K562 (cell line): ENCODE results near the gene E2F1. TPM values are rescaled to one million over a fixed set of nuclear protein-coding genes. Genes with fewer than 3 reads are reported as not detected.

ENCODE experiments used
- ATAC-seq: fragments of 200-7000 bp; cut with Tn5 transposase; 3 replicates; pipeline ENCODE4 v1.9.1; 2020; ENCODE audit warnings: moderate library complexity
- BruUV-seq: library from RNA; stranded (reverse); fragments of 400-500 nt; replicated peaks from 2 replicates; lab custom pipeline; 2021; lab: Mats Ljungman, UMichigan
- CTCF ChIA-PET: fragments of 300-600 bp; formaldehyde crosslinking; extraction: SDS; loops from one replicate; lab custom pipeline; 2021; ENCODE audit warnings: low intra/inter-chr PET ratio; lab: Yijun Ruan, JAX
- POLR2A ChIA-PET: fragments of 300-600, 350-650 bp; sonication (Branson Sonifier 250); formaldehyde crosslinking; extraction: SDS; loops from one replicate; lab custom pipeline; 2021; ENCODE audit warnings: antibody characterized with exemption, inconsistent platforms; lab: Yijun Ruan, JAX
- DNase-seq, 4 experiments: peaks; one replicate each; pipeline versions ENCODE4 v3.0.0 to v3.0.0-alpha.2; 2011 to 2018; ENCODE audit warnings: low spot score in 3 of 4, mixed read lengths in 3 of 4; ENCODE audit errors: extremely low read depth in 1 of 4
- FAIRE-seq: peaks from 2 replicates; lab custom pipeline; 2011; peaks lifted over from hg19 to GRCh38; lab: Jason Lieb, UNC
- H2AFZ ChIP-seq: 2 replicates; pipeline ENCODE4 v1.6.0; 2011; ENCODE audit warnings: low read depth, low read length, control low read depth, inconsistent platforms
- H3K27ac ChIP-seq: fragments of 200-600 bp; 3 replicates; pipeline ENCODE4 v1.8.0; 2011; ENCODE audit warnings: low read depth, mild to moderate bottlenecking, control low read depth, inconsistent platforms, low read length, moderate library complexity, mixed read lengths; ENCODE audit errors: extremely low read depth
- H3K27me3 ChIP-seq, 2 experiments: fragments of 300-600 bp in 1 of 2; 2 replicates in 1 of 2; 3 replicates in 1 of 2; pipeline versions ENCODE4 v1.6.0 to v1.8.0; 2011; ENCODE audit warnings: inconsistent platforms in 2 of 2, low read length in 2 of 2, mild to moderate bottlenecking in 1 of 2, mixed read lengths in 1 of 2, moderate library complexity in 1 of 2; ENCODE audit not compliant: control insufficient read depth in 2 of 2, insufficient read depth in 2 of 2
- H3K36me3 ChIP-seq: fragments of 300-600 bp; 3 replicates; pipeline ENCODE4 v1.8.0; 2011; ENCODE audit warnings: mild to moderate bottlenecking, low read length, inconsistent platforms; ENCODE audit not compliant: control insufficient read depth, insufficient read depth
- H3K4me1 ChIP-seq, 2 experiments: fragments of 200-600 bp in 1 of 2; replicated peaks in 1 of 2; 2 replicates in 1 of 2; 3 replicates in 1 of 2; pipeline versions ENCODE4 v1.5.1 to v1.8.0; 2011; ENCODE audit warnings: inconsistent platforms in 2 of 2, low read length in 2 of 2, mild to moderate bottlenecking in 1 of 2, mixed read lengths in 1 of 2, moderate library complexity in 1 of 2; ENCODE audit not compliant: control insufficient read depth in 2 of 2, insufficient read depth in 2 of 2
- H3K4me2 ChIP-seq: 2 replicates; pipeline ENCODE4 v1.6.1; 2011; ENCODE audit warnings: low read length, control low read depth, inconsistent platforms, mixed read lengths; ENCODE audit not compliant: insufficient read depth
- H3K4me3 ChIP-seq: fragments of 200-600 bp; sonication (generic), shearing (Covaris generic); 2 replicates; pipeline ENCODE4 v1.5.1; 2016; ENCODE audit warnings: control low read depth, inconsistent platforms
- H3K79me2 ChIP-seq: fragments of 200-600 bp; 3 replicates; pipeline ENCODE4 v1.8.0; 2011; ENCODE audit warnings: low read length, inconsistent platforms; ENCODE audit not compliant: control insufficient read depth, insufficient read depth
- H3K9ac ChIP-seq, 2 experiments: 2 replicates each; pipeline versions ENCODE4 v1.6.0 to v1.6.1; 2011; ENCODE audit warnings: low read depth in 2 of 2, low read length in 2 of 2, control low read depth in 1 of 2, inconsistent platforms in 1 of 2, mild to moderate bottlenecking in 1 of 2, mixed read lengths in 1 of 2; ENCODE audit not compliant: insufficient read depth in 1 of 2
- H3K9me1 ChIP-seq: one replicate; pipeline ENCODE4 v1.6.0; 2011; ENCODE audit warnings: inconsistent platforms, mild to moderate bottlenecking, low read length, moderate library complexity; ENCODE audit not compliant: control insufficient read depth, insufficient read depth
- H3K9me3 ChIP-seq: replicated peaks from 2 replicates; pipeline ENCODE4 v1.5.1; 2011; ENCODE audit warnings: low read depth, low read length, inconsistent platforms; ENCODE audit not compliant: control insufficient read depth, insufficient read depth
- H4K20me1 ChIP-seq: replicated peaks from 2 replicates; pipeline ENCODE4 v1.6.1; 2011; ENCODE audit warnings: low read length, inconsistent platforms, mixed read lengths; ENCODE audit not compliant: control insufficient read depth, insufficient read depth
- NFIX ChIP-seq: fragments of 250-450 bp; sonication (Bioruptor Pico); IDR thresholded peaks from 2 replicates; pipeline ENCODE4 v1.4.0; 2020; ENCODE audit warnings: low read depth, mild to moderate bottlenecking, moderate library complexity
- RBM25 ChIP-seq: fragments of 200-400 bp; formaldehyde crosslinking; IDR thresholded peaks from 2 replicates; pipeline ENCODE4 v1.6.1; 2018; ENCODE audit warnings: low read length, low read depth, moderate library complexity; ENCODE audit not compliant: severe bottlenecking
- TOE1 ChIP-seq, 2 experiments: fragments of 450-650 bp in 1 of 2; sonication (generic) in 1 of 2; formaldehyde crosslinking in 1 of 2; IDR thresholded peaks; 2 replicates each; pipeline versions ENCODE4 v1.7.1 to v1.8.0; 2016 to 2022; ENCODE audit warnings: borderline replicate concordance in 2 of 2, mild to moderate bottlenecking in 2 of 2, antibody characterized with exemption in 1 of 2, inconsistent platforms in 1 of 2, low read depth in 1 of 2, missing genetic modification reagents in 1 of 2, moderate library complexity in 1 of 2
- WGBS: fragments of 100-300 bp; shearing (Covaris generic); methylation state at CpG from one replicate; pipeline ENCODE4 v1.1.6; 2016; ENCODE audit warnings: low coverage, mixed read lengths; ENCODE audit not compliant: insufficient coverage; ENCODE audit errors: missing lambda C conversion rate; 5-methylcytosine and 5-hydroxymethylcytosine counted together
- in situ Hi-C: fragments of 300-500 bp; cut with MboI; formaldehyde crosslinking; loops from 4 replicates; pipeline ENCODE4 v1.15.0; 2018; ENCODE audit warnings: inconsistent platforms, mixed read lengths
- intact Hi-C: fragments of 100-400 bp; cut with micrococcal nuclease; formaldehyde crosslinking; loops from 2 replicates; pipeline ENCODE4 v1.14.2; 2022
- polyA plus RNA-seq, 8 experiments: library from polyadenylated mRNA; depleted of rRNA in 4 of 8; stranded (reverse) in 5 of 8; unstranded in 3 of 8; fragments of >200 nt; fragmentation: Nextera tagmentation in 2 of 8; fragmentation: Illumina TruSeq in 1 of 8; extraction: Ambion mirVana in 2 of 8; extraction: Trizol in 1 of 8; gene quantifications; 2 replicates each; pipeline versions ENCODE4 v1.2.1 to v1.2.3, GENCODE V29; 2011 to 2014; ENCODE audit warnings: inconsistent platforms in 1 of 8, missing spikeins in 1 of 8
- total RNA-seq, 7 experiments: library from RNA; depleted of rRNA in 6 of 7; stranded (reverse); fragments of >200 nt in 6 of 7; fragmentation: Illumina TruSeq in 2 of 7; extraction: Trizol in 2 of 7; gene quantifications; 2 replicates each; pipeline versions ENCODE4 v1.2.1 to v1.2.3, GENCODE V29; 2011 to 2021; ENCODE audit warnings: low replicate concordance in 1 of 7

Gene E2F1
- total and polyA plus RNA-seq, 9 of the 15 experiments (the other 6 are each of a cell fraction or from before 2014, with no cell fraction given) = 0.14 to 30.6 (median 13.1) TPM

- no peak for ATAC-seq
- ChIA-PET POLR2A (interaction anchor here (0.6 to 2.2 kb wide), 6 partner anchors 8 to 1033 kb away, joined by 3 to 11 read pairs (median 6); partner anchors contain the start of genes ACTL10 and ZNF341), CTCF (no interaction called here)
- no peak for FAIRE-seq
- BruUV-seq = no TSS peak
- no peaks in the 10 kb centered on the region for H3K9me3 ChIP-seq
- in situ Hi-C loops = no loop called here
- H3K4me2 ChIP-seq = no peak overlapping the region
- intact Hi-C loops = no loop called here
- H3K9me1 ChIP-seq = no peaks in the 10 kb centered on the region
- H2AFZ ChIP-seq = no peak overlapping the region
- peaks cover 52% of the 10 kb centered on the region; the same call in 2 of the 3 replicates for H3K36me3 ChIP-seq
- peak; percentile 59 for TF ChIP-seq RBM25
- TF ChIP-seq NFIX (CRISPR knock-in tag) = no peak
- no peak for TF ChIP-seq TOE1 (IDR thresholded peaks at IDR 0.05; ENCODE audit: borderline replicate concordance)
- no peak for TF ChIP-seq TOE1 (CRISPR knock-in tag; IDR thresholded peaks at IDR 0.05; ENCODE audit: borderline replicate concordance, low read depth)
- no peak overlapping the region for H3K4me3 ChIP-seq
- peaks cover 9 to 46% of the 10 kb centered on the region in 2 experiments for H3K4me1 ChIP-seq
- peak overlapping the region in 1 of 2 experiments; percentile 29; a peak in 1 of 4 replicates for H3K9ac ChIP-seq
- no peak for DNase-seq
- H3K79me2 ChIP-seq = peaks cover 35% of the 10 kb centered on the region
- peaks cover 28% of the 10 kb centered on the region; the same call in 1 of the 2 replicates for H4K20me1 ChIP-seq
- no peaks in the 10 kb centered on the region for H3K27me3 ChIP-seq
- H3K27ac ChIP-seq = no peak overlapping the region
- WGBS = 70% methylated on average over 5 of the region's 5 CpGs
Measured at GRCh38 chr20:33681288-33681687, 4.9 kb downstream of the E2F1 start.

GRCh38 chr20:33680686-33681085, 5.5 kb downstream of the E2F1 start:
- no peak overlapping the region for H3K9ac ChIP-seq
- ChIA-PET CTCF (no interaction called here), POLR2A (interaction anchor here (0.7 to 2.2 kb wide), 7 partner anchors 8 to 525 kb away, joined by 3 to 11 read pairs (median 5); partner anchors contain the start of genes ACTL10 and ZNF341)
- intact Hi-C loops = no loop called here
- no peak overlapping the region for H3K27ac ChIP-seq
- no peak overlapping the region for H2AFZ ChIP-seq
- H3K27me3 ChIP-seq = no peaks in the 10 kb centered on the region
- FAIRE-seq (no peak), DNase-seq (no peak), ATAC-seq (no peak)
- peaks cover 9 to 45% of the 10 kb centered on the region in 2 experiments for H3K4me1 ChIP-seq
- peaks cover 35% of the 10 kb centered on the region for H3K79me2 ChIP-seq
- H4K20me1 ChIP-seq = peaks cover 28% of the 10 kb centered on the region; the same call in 1 of the 2 replicates
- in situ Hi-C loops = no loop called here
- no peaks in the 10 kb centered on the region for H3K9me1 ChIP-seq
- H3K36me3 ChIP-seq = peaks cover 57% of the 10 kb centered on the region; the same call in 2 of the 3 replicates
- no peak overlapping the region for H3K4me3 ChIP-seq
- WGBS = 82% methylated on average over 2 of the region's 2 CpGs
- no peak overlapping the region for H3K4me2 ChIP-seq
- no peaks in the 10 kb centered on the region for H3K9me3 ChIP-seq
- BruUV-seq = no TSS peak
